Hepatic stellate cell (primary cell): ENCODE measurements around the gene NKAIN2.

Source experiments
- DNase-seq: peaks from one replicate; pipeline ENCODE4 v3.0.0; 2011; ENCODE audit warnings: low spot score

NKAIN2 gene

DNA sequence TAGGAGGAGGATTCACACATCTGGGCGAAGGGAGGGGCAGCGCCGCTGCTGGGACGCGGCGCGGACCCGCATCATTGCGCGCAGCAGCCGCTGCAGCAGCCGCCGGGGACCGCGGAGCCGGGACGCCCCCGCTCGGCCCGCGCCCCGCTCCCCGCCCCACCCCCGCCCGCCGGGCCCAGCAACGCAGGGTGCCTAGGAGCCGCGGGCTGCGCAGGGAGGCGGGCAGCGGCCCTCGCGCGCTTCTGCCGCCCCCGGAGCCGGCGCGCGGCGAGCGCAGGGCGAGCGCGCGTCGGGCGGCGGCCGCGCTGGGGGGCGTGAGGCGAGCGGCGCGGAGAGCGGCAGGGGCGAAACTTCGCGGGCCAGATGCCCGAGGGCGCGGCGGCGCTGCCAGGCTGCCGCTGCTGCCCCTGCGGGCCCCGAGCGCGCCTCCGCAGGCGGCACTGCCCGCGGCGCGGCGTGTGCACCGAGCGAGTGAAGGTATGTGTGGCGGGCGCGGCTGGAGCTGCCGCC, at the start of gene NKAIN2:
Gene NKAIN2 (plus strand): TSS at position 362 of the 510 bp plus-strand sequence.
- DNase-seq: no peak

DNA sequence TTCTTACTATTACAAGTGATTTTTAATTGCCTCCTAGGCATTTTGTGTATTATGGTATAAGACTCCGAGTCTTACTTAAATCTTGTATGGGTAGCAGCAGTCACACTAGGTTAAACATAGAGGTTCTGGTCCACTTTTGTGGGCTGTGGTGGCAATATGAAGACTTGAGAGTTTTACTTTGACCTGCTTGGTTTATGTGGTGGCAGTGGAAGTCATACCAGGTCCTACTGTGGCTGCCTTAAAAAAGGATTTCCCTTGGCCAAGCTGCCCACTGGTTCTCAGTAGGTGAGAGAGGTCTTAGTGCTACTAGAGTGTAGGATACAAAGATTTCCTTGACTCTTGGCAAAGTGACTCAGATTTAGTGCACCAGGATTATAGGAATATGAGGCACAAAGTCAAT, 44.2 kb upstream of the NKAIN2 start:
- no peak for DNase-seq

DNA sequence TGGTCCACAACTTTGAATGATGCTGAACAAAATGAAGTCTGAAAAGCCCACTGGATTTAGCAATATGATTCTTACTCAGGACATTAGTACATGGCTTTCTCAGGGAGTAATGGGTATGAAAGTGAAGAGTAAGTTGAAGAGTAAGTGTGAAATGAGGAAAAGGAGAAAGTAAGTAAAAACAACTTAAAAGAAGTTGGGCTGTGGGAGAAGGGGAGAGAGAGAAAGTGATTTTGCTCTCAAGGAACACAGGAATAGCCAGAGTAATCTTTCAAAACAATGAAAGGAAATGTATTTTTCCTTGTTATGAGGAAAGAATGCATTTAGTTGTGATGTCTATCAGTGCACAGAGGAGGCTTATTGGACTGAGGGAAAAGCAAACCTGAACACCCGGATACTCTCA, 39.8 kb upstream of the NKAIN2 start:
- DNase-seq: no peak

DNA sequence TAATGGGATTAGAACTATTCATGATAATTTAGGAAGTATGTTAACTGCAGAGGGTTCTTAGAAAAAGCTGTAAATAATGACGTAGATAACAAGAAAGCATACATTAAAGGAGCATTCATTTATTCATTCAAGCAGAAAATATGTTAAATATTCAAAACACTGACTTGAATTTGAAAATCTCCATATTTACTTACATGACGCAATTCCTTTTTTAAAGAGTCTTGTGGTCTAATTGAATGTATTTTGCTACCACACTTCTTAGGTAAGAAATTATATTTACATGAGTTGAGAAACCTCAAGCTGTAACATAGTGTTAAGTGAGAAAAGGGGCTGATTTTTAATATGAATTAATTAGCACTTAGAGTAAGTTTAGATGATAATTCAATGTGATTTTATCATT, 38.9 kb upstream of the NKAIN2 start:
- no peak for DNase-seq

DNA sequence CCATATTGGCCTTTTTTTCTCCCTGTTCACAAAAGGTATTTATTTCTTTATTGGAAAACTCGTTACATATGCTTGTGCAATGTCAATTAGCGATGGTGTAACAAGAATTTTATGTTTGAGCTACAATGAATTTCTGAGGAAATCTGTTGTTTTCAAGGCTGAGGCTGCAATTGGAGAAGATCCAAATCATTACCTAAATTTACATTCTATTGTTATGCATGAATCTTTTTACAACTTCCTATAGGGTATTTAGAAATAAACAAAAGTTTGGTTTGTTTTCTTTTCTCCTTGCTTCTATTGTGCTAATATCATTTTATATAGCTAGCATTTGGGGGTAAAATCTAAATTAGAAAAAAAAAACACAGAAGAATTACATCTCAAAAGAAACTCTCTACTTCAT, 34.7 kb upstream of the NKAIN2 start:
- DNase-seq: no peak

DNA sequence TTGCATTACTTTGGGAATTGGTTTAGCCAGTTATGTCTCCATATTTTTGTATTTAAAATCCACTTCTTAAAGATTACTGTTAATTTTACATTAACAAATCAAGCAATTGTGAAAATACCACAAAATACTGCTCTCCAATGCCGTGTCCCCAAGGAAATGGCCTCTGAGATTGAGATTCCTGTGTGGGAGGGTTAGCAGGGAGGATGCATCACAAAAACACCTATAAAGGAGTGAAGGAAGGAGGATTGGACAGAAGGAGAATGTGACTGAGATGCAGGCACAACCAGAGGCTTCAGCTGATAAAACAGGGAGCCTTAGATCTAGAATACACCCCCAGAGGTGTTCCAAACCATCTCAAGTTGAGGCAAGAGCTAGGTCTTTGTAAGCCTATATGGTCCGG, 34.2 kb upstream of the NKAIN2 start:
- DNase-seq: no peak

DNA sequence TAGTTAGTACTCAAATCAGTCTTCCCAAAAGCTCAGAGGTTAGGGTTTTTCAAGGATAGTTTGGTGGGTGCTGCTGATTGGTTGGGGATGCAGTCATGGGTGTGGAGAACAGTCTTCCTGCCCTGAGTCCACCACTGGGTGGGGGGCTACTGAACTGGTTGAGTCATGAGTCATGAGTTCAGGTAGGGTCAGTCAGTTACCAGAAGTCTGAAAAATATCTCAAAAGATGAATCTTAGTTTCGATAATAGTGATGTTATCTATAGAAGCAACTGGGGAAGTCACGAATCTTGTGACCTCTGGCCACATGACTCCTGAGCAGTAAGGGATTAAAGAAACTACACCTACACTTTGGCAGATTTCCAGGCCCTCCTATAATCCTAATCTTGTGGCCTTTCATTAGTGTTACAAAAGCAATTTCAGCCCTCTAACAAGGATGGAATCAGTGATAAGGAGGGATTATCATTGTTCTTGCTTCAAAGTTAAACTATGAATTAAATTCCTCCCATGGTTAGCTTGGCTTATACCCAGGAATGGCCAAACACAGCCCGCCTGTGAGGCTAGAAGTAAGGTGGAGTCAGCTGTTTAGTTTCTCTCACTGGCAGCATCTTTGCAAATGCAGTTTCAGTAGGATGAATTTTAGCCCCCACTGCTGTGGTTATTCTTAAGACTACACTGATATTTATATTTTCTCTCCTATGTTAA, 33.3 kb upstream of the NKAIN2 start:
- no peak for DNase-seq

DNA sequence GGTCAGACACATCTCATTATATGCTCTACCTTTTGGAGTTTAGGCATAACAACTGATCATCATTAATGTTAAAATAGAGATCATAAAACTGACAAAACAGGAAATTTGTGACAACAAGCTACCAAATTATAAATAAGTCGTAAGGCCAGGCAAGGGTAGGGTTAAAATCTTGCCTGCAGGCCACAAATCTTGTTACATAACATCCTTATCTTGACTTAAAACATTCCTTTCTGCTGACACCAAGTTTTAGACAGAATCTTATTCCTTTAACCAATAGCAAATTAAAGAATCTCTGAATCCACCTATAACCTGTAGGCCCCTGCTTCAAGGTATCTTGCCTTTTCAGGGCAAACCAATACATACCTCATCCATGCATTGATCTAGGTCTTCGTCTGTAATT, 32.5 kb upstream of the NKAIN2 start:
- no peak for DNase-seq

DNA sequence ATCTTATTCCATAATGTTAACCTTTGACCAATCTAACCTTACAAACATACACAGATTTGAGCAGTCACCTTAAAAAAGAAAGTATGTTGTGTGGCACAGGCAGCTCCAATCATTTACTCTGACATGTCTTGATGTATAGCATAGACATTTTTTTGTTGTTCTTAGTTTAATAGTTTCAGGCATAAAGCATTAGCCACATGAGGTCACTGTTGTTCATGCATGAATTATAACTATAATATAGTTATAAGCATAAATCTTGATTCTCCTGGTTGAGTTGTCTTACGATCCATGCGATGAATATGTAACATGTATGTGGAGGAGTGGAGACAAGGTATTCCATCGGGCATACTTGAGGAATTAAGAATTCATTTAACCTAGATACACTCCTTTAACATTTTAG, 26.1 kb upstream of the NKAIN2 start:
- DNase-seq: no peak

DNA sequence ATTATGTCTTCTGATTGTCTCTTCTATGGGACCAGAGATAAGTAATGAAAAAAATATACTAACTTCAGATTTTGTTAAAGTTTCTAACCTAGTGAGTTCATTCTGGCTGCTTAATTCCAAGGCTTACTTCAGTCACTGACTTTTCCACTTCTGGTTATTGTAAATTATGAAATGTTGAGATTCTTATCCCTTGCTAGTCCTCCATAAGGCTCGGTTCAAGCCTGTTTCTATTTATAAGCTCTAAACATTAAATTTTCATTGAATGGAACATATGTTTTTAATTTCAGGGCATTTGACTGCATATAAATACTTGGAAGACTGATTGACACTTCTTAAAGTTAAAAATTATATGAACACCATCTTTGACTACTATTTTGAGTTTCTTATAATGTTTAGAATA, 23.6 kb upstream of the NKAIN2 start:
- no peak for DNase-seq

DNA sequence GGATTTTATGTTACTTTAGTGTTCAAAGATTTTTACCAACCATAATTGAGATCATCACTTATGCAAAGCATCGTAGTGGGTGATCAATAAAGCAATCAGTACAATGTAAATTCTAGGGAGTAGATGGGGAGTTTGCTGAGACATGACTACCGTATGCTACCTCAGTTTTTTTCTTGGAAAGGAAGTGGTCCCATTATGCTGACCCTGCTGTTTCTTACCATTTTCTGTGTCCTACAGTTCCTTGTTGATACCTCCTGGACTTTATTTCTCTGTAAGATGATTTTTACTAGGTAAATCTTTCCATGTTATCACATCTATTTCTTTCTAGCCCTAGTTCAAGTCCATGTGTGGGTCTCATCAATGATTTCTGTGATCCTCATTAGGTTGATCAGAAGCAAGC, 19.3 kb upstream of the NKAIN2 start:
- no peak for DNase-seq

DNA sequence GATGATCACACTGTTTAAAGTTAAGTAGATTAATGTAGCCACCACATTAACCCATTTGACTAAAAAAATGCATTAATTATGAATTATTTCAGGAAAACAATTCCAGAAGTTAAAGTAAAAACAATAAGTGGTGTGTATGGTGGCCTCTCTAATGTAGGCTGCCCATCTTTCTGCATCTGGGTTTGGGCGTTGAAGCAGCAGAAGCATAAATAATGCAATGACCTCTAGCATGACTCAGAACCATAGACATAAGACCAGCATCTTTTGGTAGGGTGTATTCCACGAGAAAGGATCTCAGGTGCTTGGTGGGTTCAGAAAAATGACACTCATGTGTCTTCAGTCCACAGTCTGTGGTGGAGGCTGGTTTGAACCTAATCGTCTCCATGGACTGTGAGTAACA, 18.6 kb upstream of the NKAIN2 start:
- no peak for DNase-seq

DNA sequence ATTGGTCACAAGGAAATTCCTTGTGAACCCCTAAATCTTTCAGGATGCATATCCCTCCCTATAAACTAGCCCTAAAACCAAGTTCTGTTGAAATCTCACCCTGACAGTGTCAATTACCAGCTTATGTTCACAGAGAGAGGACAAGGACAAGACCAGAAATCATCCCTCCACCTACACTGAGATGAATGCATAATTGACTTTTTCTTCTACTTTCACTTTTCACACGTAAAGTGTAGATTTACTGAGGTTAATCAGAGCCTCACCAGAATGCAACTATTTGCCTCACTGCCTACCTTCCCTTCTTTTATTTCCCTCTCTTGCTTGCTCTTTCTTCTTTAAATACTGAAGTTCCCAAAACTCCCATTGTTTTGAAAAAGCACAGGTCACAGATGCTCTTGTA, 15.3 kb upstream of the NKAIN2 start:
- no peak for DNase-seq

DNA sequence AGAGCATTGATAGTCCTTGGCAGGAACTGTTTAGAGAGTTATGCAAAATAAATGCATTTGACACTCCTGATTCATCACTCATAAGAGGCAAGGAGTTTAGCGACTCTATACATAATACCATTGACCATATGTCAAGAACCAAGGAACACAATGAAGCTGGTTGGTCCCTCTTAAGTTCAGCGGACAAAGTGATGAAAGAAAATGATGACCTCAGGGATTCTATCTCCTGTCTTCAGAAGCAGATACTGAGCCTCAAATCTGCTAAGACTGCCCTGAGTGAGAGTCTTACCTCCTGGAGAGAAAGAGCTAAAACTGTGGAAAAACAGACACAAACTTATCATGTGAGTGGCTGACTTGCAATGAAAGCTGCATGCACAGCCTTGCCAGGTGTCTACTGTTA, 9.5 kb upstream of the NKAIN2 start:
- no peak for DNase-seq

DNA sequence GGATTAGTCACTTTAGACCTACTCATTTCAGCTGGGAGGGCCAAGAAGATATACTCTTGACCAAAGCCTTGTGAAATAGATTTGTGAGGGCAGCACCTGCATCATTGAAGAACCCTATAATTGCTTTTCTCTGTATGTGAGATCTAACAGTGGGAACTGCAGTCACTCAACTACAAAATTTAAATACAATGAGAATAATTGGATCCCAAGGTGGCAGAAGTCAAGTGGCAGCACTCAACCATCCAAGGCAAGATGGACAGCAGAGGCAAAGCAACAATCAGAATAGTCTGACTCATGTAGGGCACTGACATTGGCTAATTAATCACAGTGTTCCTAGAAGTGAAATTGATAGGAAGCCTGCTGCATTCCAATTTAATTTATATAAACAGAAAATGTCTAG, 8.9 kb upstream of the NKAIN2 start:
- no peak for DNase-seq

DNA sequence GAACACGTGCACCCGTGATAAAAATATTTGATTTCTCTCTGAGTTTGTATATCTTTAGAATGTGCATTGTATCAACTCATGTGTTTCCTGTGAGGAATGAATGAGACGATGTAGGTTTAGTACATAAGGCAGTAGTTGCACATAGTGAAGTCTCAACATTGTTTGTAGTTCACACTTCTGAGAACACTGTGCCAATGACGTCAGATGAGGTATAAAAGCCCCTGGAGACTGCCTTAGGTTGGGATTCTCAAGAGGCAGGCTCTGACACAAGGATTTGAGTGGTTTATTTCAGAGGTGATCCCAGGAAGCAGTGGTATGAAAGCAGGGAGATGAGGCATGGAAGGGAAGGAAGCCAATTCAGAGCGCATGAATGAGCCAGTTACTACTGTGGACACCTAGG, 2.6 kb upstream of the NKAIN2 start:
- DNase-seq: no peak

DNA sequence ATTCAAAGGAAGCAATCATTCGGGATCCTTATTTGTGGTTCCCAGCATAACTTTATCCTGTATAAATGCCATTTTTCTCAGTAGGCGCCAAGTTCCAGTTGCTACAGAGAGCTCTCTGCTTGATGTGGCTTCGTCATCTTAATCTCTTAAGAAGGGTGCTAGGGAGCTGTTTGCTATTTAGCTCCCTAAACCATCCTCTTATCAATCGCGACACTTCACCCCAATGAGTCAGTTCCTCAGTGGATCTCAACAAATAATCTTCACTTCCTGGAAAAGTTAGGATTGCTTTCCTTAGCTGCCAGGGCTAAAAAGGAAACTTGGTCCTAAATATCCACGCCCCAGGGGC, 1.3 kb upstream of the NKAIN2 start:
- DNase-seq: no peak

DNA sequence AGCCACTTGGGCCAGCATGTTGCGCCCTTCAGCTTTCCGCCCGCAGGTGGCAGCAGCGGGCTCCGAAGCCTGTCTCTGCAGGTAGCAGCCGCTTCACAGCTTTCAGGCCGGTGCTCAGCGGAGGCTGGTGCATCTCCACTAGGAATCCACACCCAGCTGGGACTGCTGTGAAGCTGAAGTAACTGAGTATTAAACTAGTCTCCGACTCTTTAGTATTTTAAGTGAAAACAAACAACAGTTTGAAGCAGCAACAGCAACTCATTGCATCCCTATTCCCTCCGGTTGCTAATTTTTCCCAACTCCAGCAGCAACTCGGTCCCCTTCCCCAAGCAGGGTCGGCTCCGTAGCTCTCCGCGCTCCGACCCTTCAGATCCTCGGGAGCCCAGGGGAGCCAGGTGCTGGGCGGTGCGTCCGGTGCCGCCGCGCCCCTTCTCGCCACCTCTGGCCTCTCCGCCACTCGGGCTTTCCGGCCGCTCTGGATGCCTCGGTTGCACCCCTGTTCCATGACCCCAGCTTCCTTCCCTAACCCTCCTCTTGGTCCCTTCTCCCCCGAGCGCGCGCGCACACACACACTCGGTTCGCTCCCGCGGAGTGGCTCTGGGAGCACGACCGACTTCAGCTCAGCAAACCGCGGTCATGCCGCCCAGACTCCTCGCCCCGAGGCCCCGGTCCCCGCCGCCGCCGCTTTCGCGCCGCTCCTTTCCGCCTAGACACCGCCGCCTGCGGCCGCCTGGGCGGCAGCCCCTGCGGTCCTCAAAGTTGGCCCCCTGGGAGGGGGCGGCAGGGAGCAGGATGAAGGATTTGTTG, 765 bp upstream of the NKAIN2 start:
- DNase-seq: peak; percentile 59

DNA sequence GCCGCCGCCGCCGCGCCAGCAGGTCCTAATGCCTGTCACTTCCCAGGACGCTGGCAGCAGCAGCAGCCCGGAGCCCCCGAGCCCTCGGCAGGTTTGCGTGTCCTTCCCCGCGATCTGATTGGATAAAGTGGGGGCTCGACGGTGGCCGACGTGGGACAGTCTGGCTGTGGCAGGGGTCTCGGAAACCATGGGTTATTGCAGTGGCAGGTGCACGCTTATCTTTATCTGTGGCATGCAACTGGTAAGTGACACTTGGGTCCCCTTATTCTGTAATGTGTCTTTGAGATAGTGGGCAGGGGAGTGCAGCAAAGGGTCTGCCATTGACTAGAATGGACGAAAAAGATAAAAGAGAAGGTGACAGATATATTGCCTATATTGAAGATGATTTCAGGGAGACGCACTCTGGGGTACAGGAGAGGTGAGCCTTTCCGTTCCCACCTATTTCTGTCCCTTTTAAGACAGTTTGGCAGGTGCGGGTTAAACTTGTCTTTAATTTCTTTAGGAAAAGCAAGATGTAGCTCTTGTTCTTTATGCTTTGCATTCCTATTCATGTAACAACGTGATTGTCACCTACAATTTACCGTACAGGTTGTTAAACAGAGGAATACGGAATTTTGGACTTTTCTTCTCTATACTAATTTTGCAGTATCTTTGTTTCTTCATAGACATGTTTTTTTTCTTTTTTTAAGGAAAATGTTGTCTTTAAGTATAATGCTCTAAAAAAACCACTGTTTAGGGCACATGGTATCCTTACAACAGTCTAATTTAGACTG, 535 bp downstream of the NKAIN2 start:
- no peak for DNase-seq

DNA sequence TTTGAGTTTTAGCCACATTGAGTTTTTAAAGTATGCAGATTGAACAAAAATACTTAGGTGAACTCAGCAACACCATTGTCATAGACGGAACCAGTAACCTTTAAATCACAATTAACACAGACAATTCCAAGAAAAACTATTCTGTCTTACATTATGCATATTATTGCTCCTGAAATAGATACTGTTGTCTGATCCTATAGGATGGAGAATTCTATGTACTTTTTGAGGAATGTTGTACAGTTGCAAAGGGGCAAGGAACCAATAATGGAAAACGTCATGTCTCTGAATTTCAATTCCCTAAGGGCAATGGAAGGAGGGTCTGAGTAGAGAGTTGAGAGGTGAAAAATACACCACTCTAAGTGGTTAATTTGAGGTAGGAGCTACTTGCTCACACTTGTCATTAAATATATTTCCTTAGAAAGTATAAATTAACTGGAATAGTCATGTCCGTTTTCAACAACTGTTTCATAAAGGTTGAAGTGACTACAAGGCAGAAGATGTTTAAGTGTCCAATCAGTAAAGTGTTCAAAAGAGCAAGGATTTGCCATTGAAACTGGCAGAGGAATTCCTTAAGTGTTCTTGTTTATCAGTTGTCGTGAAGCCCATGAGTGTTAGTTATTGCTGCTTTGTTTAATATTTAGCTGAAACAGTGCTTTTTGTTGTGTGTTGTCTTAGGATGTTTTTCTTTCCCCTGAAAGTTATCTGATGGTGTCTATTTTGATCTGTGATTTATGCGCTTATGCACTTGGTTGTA, 1.3 kb downstream of the NKAIN2 start:
- no peak for DNase-seq

DNA sequence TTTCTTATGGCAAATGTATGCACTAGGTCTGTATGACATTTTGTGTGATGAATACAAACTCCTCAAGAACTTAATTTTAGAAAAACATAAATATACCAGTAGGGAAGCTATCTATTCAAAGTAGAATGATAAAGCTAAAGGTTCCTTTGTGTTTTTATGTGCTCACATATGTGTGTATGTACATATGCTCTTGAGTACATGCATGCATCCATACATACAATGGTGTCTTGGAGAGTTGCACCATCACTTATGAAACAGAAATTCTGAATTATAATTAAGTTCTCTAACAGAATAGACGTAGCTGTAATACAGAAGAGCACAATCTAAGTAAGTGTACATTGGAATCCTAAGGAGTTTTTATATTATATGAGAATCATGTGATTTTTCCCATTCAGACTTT, 2.3 kb downstream of the NKAIN2 start:
- DNase-seq: no peak

DNA sequence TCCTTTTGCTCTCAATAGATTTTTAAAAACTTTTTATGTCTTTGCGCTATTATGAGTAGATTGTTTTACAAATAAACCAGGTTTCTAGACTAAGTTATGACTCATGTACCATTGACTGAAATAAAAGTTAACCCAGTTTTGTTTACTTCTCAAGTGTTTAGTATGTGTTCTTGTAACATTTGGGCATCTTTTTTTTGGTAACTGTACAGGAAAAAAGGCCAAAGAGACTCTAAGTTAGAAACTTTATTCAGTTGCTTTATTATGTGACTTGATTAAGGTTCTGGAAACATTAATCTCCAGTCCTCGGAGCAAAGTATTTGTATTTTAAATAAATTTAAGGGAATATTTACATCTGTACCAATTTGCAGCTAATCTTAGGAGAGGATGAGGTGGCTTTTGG, 2.9 kb downstream of the NKAIN2 start:
- no peak for DNase-seq
